Fibroblast of lung (primary cell): Measurements from ENCODE around the gene KHDC3L. TPM values are rescaled to one million over a fixed set of nuclear protein-coding genes. Genes with fewer than 3 reads are reported as not detected.

Experiments used
- DNase-seq, 2 donors: peaks; one replicate each; pipeline versions ENCODE4 v3.0.0 to v3.0.0-alpha.2; 2010; ENCODE audit warnings: low read depth in 2 of 2
- H2AFZ ChIP-seq: 2 replicates; pipeline ENCODE4 v1.5.1; 2012; ENCODE audit warnings: low read length, control low read depth, inconsistent platforms
- H3K27ac ChIP-seq: 2 replicates; pipeline ENCODE4 v1.5.1; 2011; ENCODE audit warnings: low read length, control low read depth; ENCODE audit not compliant: insufficient read depth
- H3K27me3 ChIP-seq: 2 replicates; pipeline ENCODE4 v1.5.1; 2011; ENCODE audit warnings: mild to moderate bottlenecking, low read length; ENCODE audit not compliant: control insufficient read depth, insufficient read depth
- H3K36me3 ChIP-seq: 2 replicates; pipeline ENCODE4 v1.5.1; 2011; ENCODE audit warnings: low read length; ENCODE audit not compliant: control insufficient read depth, insufficient read depth
- H3K4me1 ChIP-seq: 2 replicates; pipeline ENCODE4 v1.5.1; 2011; ENCODE audit warnings: low read length; ENCODE audit not compliant: control insufficient read depth, insufficient read depth; ENCODE audit errors: extremely low read depth
- H3K4me2 ChIP-seq: 2 replicates; pipeline ENCODE4 v1.5.1; 2011; ENCODE audit warnings: low read length, control low read depth; ENCODE audit not compliant: insufficient read depth; ENCODE audit errors: extremely low read depth
- H3K4me3 ChIP-seq, 4 experiments: fragments of 200-600 bp in 1 of 4; sonication (generic) in 1 of 4; replicated peaks in 1 of 4; 2 replicates each; pipeline ENCODE4 v1.5.1; 2011 to 2016; ENCODE audit warnings: low read length in 4 of 4, low read depth in 3 of 4, mild to moderate bottlenecking in 3 of 4, control low read depth in 2 of 4, inconsistent platforms in 1 of 4, mixed read lengths in 1 of 4; ENCODE audit not compliant: insufficient read depth in 1 of 4; ENCODE audit errors: control extremely low read depth in 1 of 4
- H3K79me2 ChIP-seq: 2 replicates; pipeline ENCODE4 v1.5.1; 2012; ENCODE audit warnings: mild to moderate bottlenecking, low read length, inconsistent platforms; ENCODE audit not compliant: control insufficient read depth, insufficient read depth
- H3K9ac ChIP-seq: 2 replicates; pipeline ENCODE4 v1.5.1; 2011; ENCODE audit warnings: mild to moderate bottlenecking, low read length, control low read depth; ENCODE audit not compliant: insufficient read depth
- H3K9me3 ChIP-seq: 2 replicates; pipeline ENCODE4 v1.5.1; 2012; ENCODE audit warnings: low read depth, low read length; ENCODE audit not compliant: control insufficient read depth, insufficient read depth
- H4K20me1 ChIP-seq: 2 replicates; pipeline ENCODE4 v1.5.1; 2011; ENCODE audit warnings: low read length; ENCODE audit not compliant: control insufficient read depth, insufficient read depth; ENCODE audit errors: extremely low read depth
- CTCF ChIP-seq, 2 donors: IDR thresholded peaks in 1 of 2; conservative IDR thresholded peaks in 1 of 2; 1 replicate in 1 of 2; 2 replicates in 1 of 2; pipeline ENCODE4 v1.5.1; 2011 to 2012; ENCODE audit warnings: low read length in 2 of 2, control low read depth in 1 of 2, inconsistent platforms in 1 of 2, low read depth in 1 of 2, mild to moderate bottlenecking in 1 of 2
- EZH2 ChIP-seq: IDR thresholded peaks from 2 replicates; pipeline ENCODE4 v1.5.1; 2012; ENCODE audit warnings: low read length, control low read depth, mild to moderate bottlenecking; ENCODE audit errors: missing control alignments
- polyA plus RNA-seq, 2 donors: library from polyadenylated mRNA; depleted of rRNA in 1 of 2; stranded (reverse) in 1 of 2; unstranded in 1 of 2; fragments of >200 nt; gene quantifications; 2 replicates each; pipeline ENCODE4 v1.2.1, GENCODE V29; 2011 to 2012; ENCODE audit warnings: missing spikeins in 1 of 2
- total RNA-seq: library from RNA; depleted of rRNA; stranded (reverse); fragments of >200 nt; gene quantifications from 2 replicates; pipeline ENCODE4 v1.2.1, GENCODE V29; 2014

KHDC3L gene
- total and polyA plus RNA-seq, 2 donors (not counting 1 experiment from before 2014, with no cell fraction given): not detected

GRCh38 chr6:73342174-73342573, 20.3 kb upstream of the KHDC3L start:
- H2AFZ ChIP-seq: no peak overlapping the region
- no peak overlapping the region for H3K4me3 ChIP-seq
- H3K9ac ChIP-seq: no peak overlapping the region
- TF ChIP-seq CTCF (conservative IDR thresholded peaks at IDR 0.05 in 1 of 2, IDR thresholded peaks at IDR 0.05 in 1 of 2; ENCODE audit: low read depth in 1 of 2, low read length in 2 of 2): no peak
- no peak for TF ChIP-seq EZH2
- no peaks in the 10 kb centered on the region for H3K4me1 ChIP-seq
- H3K9me3 ChIP-seq: no peaks in the 10 kb centered on the region
- H3K4me2 ChIP-seq: no peak overlapping the region
- H3K36me3 ChIP-seq: no peaks in the 10 kb centered on the region
- H4K20me1 ChIP-seq: no peaks in the 10 kb centered on the region
- DNase-seq: no peak
- H3K27me3 ChIP-seq: no peaks in the 10 kb centered on the region
- H3K79me2 ChIP-seq: no peaks in the 10 kb centered on the region
- no peak overlapping the region for H3K27ac ChIP-seq

- Histone ChIP-seq H3K9ac (no peak overlapping the region), H3K36me3 (no peaks in the 10 kb centered on the region), H3K79me2 (no peaks in the 10 kb centered on the region), H3K4me2 (no peak overlapping the region), H3K4me1 (no peaks in the 10 kb centered on the region), H3K4me3 (no peak overlapping the region), H3K9me3 (no peaks in the 10 kb centered on the region), H4K20me1 (no peaks in the 10 kb centered on the region), H3K27me3 (no peaks in the 10 kb centered on the region), H3K27ac (no peak overlapping the region), H2AFZ (no peak overlapping the region)
- TF ChIP-seq EZH2 (no peak), CTCF (conservative IDR thresholded peaks at IDR 0.05 in 1 of 2, IDR thresholded peaks at IDR 0.05 in 1 of 2; ENCODE audit: low read depth in 1 of 2, low read length in 2 of 2) (no peak)
- DNase-seq: no peak
Observed at GRCh38 chr6:73343164-73343563, 19.3 kb upstream of the KHDC3L start.

- Histone ChIP-seq H4K20me1 (no peaks in the 10 kb centered on the region), H3K9me3 (no peaks in the 10 kb centered on the region), H3K36me3 (no peaks in the 10 kb centered on the region), H2AFZ (no peak overlapping the region), H3K79me2 (no peaks in the 10 kb centered on the region), H3K4me2 (no peak overlapping the region), H3K27me3 (no peaks in the 10 kb centered on the region), H3K9ac (no peak overlapping the region), H3K27ac (no peak overlapping the region), H3K4me1 (no peaks in the 10 kb centered on the region), H3K4me3 (no peak overlapping the region)
- TF ChIP-seq CTCF (conservative IDR thresholded peaks at IDR 0.05 in 1 of 2, IDR thresholded peaks at IDR 0.05 in 1 of 2; ENCODE audit: low read depth in 1 of 2, low read length in 2 of 2) (no peak), EZH2 (no peak)
- DNase-seq: no peak
Observed at GRCh38 chr6:73348550-73349204, 13.8 kb upstream of the KHDC3L start.
